NCI-H2196 treated with DMSO at 0.1 percent for 48 hours (cell line): ENCODE measurements around the gene ZNF132.

Experiments
- DNase-seq: peaks from one replicate; lab custom pipeline; 2025; ENCODE audit not compliant: unreplicated experiment; lab: John Stamatoyannopoulos, UW

ZNF132 gene

DNA sequence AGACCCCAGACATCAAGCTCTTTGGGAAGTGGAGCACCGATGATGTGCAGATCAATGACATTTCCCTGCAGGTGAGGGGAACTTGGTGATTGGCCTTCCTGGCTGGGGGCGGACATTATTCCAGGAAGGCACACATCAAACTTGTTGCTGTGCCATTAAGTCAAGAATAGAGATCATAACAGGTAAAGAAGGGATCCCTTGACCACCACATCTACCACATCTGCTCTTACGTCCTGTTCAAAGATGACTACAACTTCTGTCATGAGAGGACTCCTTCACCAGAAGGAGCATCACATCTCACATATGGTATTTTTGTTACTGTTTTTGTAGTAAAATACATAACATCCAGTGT lies 51.8 kb downstream of the ZNF132 start:
- DNase-seq = no peak

DNA sequence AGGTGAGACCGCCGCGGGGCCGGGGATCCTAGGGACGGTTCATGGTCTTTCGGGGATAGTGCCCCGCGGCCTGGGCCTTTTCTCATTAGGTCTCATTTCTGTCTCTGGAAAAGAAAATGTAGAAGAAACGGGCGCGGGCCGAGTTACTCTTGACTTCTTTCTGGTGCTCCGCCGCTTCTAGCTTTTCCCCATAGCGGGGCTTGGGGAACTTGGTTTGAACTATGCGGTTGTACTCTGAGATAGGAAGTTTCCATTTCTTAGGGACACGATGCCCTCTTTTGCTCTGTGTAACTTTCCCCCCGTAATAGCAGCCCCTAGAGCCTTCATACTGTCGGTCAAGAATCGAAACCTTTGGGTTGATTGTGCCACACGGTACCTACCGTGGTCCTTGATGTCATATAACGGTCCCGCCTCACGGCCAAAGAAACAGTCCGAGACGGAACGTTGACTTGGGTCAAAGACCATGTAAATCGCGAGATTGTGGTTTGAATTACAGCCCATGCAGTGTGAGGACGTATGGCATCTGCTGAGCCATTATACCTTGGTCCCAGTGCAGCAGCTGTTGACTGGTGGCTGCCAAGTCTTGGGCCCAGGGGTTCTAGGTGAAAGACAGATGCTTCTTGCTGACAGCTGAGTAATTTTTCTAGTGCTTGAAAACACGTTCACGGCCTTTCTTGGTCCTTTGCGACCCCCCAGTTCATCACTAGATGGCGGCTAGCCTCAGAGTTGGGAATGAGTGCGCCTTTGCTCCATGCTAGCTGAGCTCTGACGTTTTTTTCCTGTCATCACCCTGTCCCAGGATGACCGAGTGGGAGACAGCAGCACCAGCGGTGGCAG lies 52.4 kb downstream of the ZNF132 start:
- no peak for DNase-seq

DNA sequence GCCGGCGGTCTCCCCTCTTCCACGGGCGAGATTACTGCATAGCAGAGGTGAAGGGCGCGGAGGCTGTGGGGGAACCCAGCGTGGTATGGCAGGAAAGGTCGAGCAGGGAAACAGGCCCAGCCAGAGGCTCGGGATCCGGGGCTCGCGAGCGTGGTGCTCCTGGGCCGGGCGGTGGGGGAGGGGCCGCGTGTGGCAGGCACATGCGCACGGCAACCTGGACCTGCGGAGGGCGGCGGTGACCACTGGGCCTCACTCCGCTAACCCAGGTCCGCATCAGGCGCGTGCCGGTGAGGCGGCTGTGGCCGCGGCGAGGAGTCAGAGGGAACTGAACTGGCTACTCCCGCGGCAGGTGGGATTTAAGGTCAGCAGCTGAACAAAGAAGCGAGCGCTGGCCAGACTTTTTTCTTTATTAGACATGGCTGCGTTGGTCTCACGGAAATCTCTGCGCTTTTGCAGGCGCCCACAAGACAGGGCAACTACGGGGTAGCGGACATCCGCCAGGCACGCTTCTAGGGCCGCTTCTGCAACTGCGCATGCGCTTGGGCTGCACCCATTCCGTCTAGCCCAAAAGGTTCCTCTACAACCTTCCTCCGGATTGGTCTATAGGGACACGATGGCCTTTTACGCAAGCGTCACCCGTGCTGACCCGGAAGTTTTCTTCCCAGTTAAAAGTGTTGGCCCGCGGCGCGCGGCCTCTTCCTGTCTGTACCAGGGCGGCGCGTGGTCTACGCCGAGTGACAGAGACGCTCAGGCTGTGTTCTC lies 53.2 kb downstream of the ZNF132 start, which contains the start of gene RPS5:
TSS of gene RPS5 (plus strand) at position 694 of the 762 bp plus-strand sequence. CDS start 869 bp downstream, outside the sequence.
- DNase-seq = peak; percentile 98

DNA sequence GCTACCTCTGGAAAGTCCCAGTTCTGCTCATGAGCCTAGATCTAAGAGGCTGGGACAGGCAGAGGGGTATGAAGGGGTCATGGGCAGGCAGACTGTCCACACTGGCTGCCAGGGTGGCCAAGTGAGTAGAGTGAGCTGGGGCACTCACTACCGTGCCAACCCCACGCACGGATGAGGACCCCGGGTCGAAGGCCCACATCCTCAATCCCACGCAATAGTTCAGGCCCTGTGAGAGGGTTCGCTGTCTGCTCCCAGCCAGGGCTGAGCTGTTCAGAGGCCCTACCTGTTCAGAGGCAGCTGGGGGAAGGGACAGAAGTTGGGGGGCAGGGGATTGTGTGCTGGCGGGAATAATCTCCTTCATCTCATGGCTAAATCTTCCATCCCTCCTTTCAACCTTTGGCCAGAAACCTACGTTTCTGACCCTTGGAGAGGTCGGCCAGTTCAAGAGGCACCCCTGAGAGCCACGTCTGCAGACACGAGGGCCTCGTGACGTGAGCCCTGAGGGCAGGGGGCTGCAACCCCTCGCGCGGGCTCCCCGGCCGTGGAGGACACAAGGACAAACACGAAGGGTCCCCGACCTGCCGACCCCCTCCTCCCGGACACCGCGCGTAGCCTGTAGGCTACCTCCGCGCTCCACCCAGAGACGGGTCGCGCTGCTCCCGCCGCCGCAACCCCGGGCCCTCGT lies 53.9 kb downstream of the ZNF132 start:
- no peak for DNase-seq

DNA sequence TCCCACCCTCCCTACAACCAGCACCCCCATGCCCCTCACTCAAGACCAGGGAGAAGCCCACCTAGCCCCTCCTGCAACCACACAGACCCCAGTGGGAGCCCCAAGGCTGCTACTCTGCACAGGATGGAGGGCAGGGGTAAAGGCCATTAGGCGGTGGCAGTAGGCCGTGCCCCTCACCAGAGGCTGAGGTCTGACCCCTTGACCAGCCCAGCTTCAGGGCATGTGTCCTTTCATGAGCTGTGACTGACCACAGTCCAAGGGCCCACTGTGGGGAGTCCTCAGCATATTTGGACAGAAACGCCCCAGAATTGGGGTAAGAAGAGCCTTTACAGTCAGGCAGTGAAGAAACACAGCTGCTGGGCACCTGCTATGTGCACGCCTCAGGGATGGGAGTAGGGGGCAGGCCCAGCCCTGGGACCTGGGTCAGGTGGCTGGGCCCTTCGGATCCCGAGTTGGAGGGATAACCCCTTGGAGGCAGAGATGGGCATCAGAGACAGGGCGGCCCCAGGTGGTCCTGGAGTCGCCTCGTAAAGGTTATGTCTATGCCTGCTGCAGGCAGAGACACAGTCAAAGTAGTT lies 54.6 kb downstream of the ZNF132 start:
- DNase-seq = no peak

DNA sequence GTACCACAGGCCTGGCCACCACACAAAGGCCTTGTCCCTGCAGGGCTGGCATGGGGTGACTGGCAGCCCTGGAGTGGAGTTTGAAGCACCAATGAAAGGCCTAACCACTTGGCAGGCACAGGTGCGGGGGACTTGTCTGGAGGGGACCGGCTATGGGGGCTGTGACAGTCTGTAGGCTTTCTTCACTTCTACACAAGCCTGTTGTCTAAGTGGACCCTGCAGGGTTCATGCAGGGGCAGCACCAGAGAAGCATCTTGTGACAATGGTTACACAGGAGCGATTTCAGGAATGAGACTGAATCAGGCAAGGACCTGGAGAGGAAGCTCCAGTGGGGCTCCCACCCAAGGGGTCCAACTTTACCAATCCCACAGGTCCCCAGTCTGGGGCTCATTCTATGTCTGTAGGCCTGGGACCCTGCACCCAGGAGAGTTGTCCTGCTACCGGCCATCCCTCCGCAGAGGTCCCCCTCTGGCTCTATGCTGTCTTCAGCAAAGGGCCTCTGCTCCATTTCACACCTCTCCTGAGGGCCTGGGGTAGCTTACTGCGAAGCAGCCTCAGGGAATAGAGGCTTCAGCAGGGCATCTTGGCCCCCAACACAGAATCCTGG lies 56.9 kb downstream of the ZNF132 start:
- DNase-seq = no peak
